D721Med (cell line): Measurements from ENCODE around the gene ROPN1.
"Not testable (repeated sequence)": the region's sequence is repeated elsewhere in the genome, so short reads cannot be mapped to it uniquely, and the experiment has no call there.

Experiments
- DNase-seq: peaks from one replicate; pipeline ENCODE4 v3.0.0; 2011; ENCODE audit warnings: low spot score; ENCODE audit not compliant: insufficient read length
- FAIRE-seq: peaks from 2 replicates; lab custom pipeline; 2011; peaks lifted over from hg19 to GRCh38; lab: Jason Lieb, UNC
- TF ChIP-seq, protein P1 (sequence below): IDR thresholded peaks from 2 replicates; pipeline ENCODE4 v1.5.1; 2012; ENCODE audit warnings: mild to moderate bottlenecking, control low read depth; ENCODE audit not compliant: insufficient read depth; ENCODE audit errors: missing control alignments

Gene ROPN1

DNA sequence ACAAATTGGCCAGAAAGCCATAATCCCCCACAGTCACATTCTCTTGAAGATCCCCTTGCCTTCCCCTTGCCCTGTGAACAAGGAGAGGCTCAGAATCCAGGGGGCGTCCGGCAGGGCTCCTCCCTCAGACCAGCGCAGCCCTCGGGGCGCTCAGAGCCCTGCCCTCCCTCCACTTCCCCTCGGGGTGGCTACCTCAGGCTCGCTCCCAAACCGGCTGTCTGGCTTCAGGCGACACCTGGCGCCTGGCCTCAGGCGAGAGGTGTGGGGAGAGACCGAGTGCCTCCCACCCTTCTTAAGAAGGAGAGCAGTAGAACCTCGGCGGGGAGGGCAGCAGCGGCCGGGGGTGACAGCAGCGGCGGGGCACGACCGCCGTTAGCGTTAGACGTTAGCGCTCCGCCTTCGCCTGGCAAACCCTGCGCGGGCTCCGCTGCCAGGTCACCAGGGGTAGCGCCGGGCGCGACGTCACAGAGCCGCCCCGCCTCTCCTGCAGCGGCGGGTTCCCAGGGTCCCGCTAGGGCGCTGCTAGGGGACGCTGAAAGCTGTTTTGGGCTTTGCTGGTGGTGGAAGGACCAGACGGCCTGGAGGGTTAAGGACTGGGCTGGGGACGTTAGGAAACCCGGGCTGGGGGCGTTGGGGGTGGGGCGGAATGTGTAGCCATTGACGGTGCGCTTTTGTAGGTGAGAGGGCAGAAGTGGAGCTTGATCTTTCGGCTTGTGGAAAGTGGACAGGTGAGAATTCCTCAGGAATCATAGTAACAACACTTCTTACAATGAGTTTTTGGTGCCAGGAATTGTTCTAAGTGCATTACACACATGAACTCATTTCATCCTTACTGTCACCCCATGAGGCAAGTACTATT, at the start of gene ROPN1:
Gene ROPN1, minus strand, starts transcription at position 395 of the 859 bp plus-strand sequence. CDS start 11,643 bp downstream, outside the sequence.
- DNase-seq: not testable (repeated sequence)
- peak; percentile 85 for FAIRE-seq

DNA sequence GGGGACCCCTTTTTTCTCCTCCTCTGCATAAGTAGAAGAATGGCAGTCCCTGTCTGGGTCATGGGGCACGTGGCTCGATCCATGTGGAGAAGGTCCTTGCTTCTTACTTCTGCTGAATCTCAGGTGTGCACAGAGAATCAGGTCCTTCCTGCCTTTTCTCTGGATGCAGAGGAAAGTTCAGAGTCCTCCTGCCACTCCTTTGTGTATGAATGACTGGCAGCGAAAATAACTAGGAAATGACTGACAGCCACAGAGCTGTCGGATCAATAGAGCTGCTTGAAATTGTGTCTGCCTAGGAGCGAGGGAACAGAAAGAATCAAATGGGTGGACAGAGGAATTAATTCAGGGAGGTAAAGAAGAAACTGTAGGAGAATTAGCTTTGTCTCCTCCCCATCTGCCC, 49.6 kb upstream of the ROPN1 start:
- no peak for DNase-seq
- TF ChIP-seq, protein P1, sequence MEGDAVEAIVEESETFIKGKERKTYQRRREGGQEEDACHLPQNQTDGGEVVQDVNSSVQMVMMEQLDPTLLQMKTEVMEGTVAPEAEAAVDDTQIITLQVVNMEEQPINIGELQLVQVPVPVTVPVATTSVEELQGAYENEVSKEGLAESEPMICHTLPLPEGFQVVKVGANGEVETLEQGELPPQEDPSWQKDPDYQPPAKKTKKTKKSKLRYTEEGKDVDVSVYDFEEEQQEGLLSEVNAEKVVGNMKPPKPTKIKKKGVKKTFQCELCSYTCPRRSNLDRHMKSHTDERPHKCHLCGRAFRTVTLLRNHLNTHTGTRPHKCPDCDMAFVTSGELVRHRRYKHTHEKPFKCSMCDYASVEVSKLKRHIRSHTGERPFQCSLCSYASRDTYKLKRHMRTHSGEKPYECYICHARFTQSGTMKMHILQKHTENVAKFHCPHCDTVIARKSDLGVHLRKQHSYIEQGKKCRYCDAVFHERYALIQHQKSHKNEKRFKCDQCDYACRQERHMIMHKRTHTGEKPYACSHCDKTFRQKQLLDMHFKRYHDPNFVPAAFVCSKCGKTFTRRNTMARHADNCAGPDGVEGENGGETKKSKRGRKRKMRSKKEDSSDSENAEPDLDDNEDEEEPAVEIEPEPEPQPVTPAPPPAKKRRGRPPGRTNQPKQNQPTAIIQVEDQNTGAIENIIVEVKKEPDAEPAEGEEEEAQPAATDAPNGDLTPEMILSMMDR: no peak
- no peak for FAIRE-seq

DNA sequence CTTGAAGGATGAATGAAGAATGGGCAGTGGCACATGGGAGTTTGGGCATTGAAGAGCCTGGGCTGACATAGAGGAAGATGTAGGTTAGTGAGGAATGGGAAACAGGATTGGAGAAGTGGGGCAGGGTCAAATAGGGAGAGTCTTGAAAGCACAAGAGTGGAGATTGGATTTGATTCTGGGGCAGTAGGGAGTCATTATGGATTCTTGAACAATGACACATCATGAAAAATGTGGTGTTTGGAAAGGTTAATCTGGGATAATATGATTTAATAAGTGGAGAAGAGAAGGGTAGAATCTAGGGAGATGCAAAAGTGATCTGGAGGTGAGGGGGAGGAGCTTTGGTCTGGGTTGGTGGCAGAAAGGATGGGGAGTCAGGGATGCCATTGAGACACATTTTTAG, 45.4 kb upstream of the ROPN1 start:
- no peak for FAIRE-seq
- TF ChIP-seq, protein P1: no peak
- no peak for DNase-seq

DNA sequence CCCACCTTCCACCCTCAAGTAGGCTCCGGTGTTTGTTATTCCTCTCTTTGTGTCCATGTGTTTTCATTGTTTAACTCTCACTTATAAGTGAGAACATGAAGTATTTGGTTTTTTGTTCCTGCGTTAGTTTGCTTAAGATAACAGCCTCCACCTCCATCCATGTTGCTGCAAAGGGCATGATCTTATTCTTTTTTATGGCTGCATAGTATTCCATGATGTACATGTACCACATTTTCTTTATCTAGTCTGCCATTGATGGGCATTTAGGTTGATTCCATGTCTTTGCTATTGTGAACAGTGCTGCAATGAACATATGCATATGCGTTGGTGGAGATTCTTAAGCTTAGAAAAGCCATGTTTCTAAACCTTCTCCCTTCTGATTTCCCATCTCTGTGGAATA, 44.3 kb upstream of the ROPN1 start:
- not testable (repeated sequence) for FAIRE-seq, DNase-seq

DNA sequence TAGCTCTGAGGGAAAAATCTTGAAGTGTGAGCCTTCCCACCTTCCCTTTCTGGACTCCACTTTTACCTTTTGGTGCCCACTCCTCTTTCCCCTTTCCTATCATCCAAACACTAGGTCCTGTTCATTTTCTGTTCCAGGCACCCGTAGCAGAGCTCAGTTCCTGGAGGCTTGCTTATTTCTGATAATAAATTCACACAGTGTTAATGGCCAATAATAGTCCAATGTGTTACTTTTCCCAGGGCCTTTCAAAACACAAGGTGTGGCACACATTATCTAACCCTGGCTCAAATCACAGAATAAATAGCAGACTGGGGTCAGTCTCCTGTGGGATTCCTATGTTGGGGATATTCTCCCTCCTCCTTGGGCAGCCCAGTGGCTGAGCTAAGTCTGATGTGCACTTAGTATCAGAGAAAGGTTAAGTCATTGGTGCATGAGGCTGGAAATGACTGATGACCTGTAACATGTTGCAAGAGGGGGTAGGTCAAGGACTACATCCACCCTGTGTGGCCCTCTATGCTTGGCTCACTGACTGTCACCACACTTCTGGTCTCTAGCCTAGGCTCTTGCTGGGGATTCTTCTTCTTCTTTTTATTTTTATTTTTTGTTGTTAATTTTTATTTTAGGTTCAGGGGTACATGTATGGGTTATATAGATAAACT, 43.7 kb upstream of the ROPN1 start:
- DNase-seq (no peak), FAIRE-seq (no peak)
- TF ChIP-seq, protein P1: no peak

DNA sequence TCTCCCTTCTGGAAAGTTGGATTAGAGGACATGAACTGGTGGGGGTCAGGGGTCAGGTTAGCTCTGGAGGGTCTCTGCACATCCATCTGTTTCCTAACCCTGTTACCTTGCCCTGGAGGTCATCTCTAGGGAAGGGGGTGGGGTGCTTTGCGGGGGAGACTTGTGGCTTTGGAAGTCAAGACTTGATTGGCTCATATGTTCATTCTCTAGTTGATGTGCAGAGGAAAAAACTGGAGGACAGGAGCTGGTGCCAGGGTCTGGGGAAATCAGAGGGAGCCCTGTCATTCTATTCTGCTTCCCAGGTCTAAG, 42.9 kb upstream of the ROPN1 start:
- FAIRE-seq: no peak

DNA sequence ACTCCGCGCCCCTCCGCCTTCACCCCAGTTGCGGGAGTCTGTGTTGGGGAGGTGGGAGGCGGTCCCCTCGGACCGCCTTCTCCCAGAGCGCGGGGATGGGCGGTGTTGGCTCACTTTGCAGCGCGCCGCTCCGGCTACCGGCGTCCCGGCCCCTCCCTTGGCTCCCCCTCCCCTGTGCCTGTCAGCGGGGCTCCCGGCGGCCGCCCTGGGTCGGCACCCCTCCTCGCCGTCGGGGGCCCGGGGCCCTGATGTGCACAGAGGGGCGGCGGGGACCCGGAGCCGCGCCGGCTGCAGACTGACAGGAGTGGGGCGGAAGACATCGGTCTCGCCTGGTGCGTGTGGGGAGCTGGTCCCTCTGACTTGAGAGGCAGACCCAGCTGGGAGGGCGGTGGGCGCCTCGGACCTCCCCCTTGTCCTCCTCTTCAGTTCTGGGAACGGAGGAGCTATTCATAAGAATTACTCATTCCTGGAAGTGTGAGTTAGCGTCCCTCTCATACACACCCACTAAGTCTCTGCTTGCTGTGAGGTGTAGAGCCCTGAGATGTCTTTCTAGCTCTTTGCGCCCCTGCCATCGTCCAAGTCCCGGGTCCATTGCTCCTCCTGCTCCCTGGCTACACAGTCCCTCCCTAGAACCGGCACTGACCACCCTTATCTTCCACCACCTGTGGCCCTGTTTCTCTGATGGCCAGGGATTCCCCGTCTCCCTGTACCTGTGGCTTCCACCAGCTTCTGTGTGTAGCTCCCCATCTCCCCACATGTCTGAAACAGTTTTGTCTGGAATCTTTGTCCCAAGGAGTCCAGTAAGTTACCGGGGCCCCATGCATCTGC, 42.3 kb upstream of the ROPN1 start:
- FAIRE-seq: no peak

More for the DNA sequence above, 42.9 kb upstream of the ROPN1 start:
- TF ChIP-seq, protein P1: no peak
- no peak for DNase-seq

More for the DNA sequence above, 42.3 kb upstream of the ROPN1 start:
- TF ChIP-seq, protein P1: no peak
- no peak for DNase-seq
